HEK293 (cell line): ENCODE data around the gene DGKD.
"Not testable (repeated sequence)": the region's sequence is repeated elsewhere in the genome, so short reads cannot be mapped to it uniquely, and the experiment has no call there.

ENCODE experiments used
- CTCF ChIA-PET: fragments of 350-600 bp; formaldehyde crosslinking; extraction: SDS; loops from one replicate; lab custom pipeline; 2021; ENCODE audit warnings: antibody characterized with exemption; lab: Yijun Ruan, JAX
- POLR2A ChIA-PET: fragments of 300-600 bp; formaldehyde crosslinking; extraction: SDS; loops from one replicate; lab custom pipeline; 2020; ENCODE audit warnings: antibody characterized with exemption, inconsistent platforms; lab: Yijun Ruan, JAX
- H3K27ac ChIP-seq: fragments of 200-500 bp; sonication (Bioruptor generic); 2 replicates; pipeline ENCODE4 v1.5.1; 2014; ENCODE audit warnings: low read depth, low read length, control low read depth, inconsistent platforms; ENCODE audit errors: extremely low read depth
- H3K36me3 ChIP-seq, 2 experiments: fragments of 200-500 bp in 1 of 2; sonication (Bioruptor generic) in 1 of 2; 1 replicate in 1 of 2; 2 replicates in 1 of 2; pipeline ENCODE4 v1.5.1; 2014 to 2017; ENCODE audit warnings: inconsistent platforms in 2 of 2, low read length in 2 of 2; ENCODE audit not compliant: control insufficient read depth in 2 of 2, insufficient read depth in 1 of 2
- H3K4me1 ChIP-seq: fragments of 200-500 bp; sonication (Bioruptor generic); 2 replicates; pipeline ENCODE4 v1.5.1; 2014; ENCODE audit warnings: mild to moderate bottlenecking, low read length, inconsistent platforms; ENCODE audit not compliant: control insufficient read depth, insufficient read depth
- H3K4me3 ChIP-seq: 2 replicates; pipeline ENCODE4 v1.5.1; 2011; ENCODE audit warnings: low read depth, mild to moderate bottlenecking, control low read depth, low read length, moderate library complexity
- H3K9me3 ChIP-seq: fragments of 200-500 bp; sonication (Bioruptor generic); 2 replicates; pipeline ENCODE4 v1.5.1; 2014; ENCODE audit warnings: low read depth, low read length, inconsistent platforms; ENCODE audit not compliant: control insufficient read depth, insufficient read depth
- KLF1 ChIP-seq: fragments of 450-650 bp; formaldehyde crosslinking; IDR thresholded peaks from 2 replicates; pipeline ENCODE4 v1.5.1; 2016; ENCODE audit warnings: missing biosample characterization, missing genetic modification characterization
- ZBTB48 ChIP-seq: fragments of 450-650 bp; formaldehyde crosslinking; IDR thresholded peaks from 2 replicates; pipeline ENCODE4 v1.5.1; 2016; ENCODE audit warnings: missing biosample characterization, missing genetic modification characterization
- ZFHX2 ChIP-seq: fragments of 450-650 bp; formaldehyde crosslinking; conservative IDR thresholded peaks from 2 replicates; pipeline ENCODE4 v1.5.1; 2016; ENCODE audit warnings: missing biosample characterization, missing genetic modification characterization
- ZIC2 ChIP-seq: fragments of 450-650 bp; formaldehyde crosslinking; IDR thresholded peaks from 2 replicates; pipeline ENCODE4 v1.5.1; 2016; ENCODE audit warnings: missing biosample characterization, missing genetic modification characterization
- ZNF37A ChIP-seq: fragments of 450-650 bp; IDR thresholded peaks from 2 replicates; pipeline ENCODE4 v1.5.1; 2018; ENCODE audit warnings: missing biosample characterization, missing genetic modification characterization
- ZNF449 ChIP-seq: fragments of 450-650 bp; formaldehyde crosslinking; IDR thresholded peaks from 2 replicates; pipeline ENCODE4 v1.5.1; 2017; ENCODE audit warnings: missing biosample characterization, mild to moderate bottlenecking, missing genetic modification characterization, moderate library complexity
- ZNF585B ChIP-seq: fragments of 450-650 bp; formaldehyde crosslinking; IDR thresholded peaks from 2 replicates; pipeline ENCODE4 v1.5.1; 2016; ENCODE audit warnings: missing biosample characterization, missing genetic modification characterization
- ZNF624 ChIP-seq: fragments of 450-650 bp; formaldehyde crosslinking; IDR thresholded peaks from 2 replicates; pipeline ENCODE4 v1.5.1; 2017; ENCODE audit warnings: missing biosample characterization, missing genetic modification characterization
- ZNF776 ChIP-seq: fragments of 450-650 bp; formaldehyde crosslinking; IDR thresholded peaks from 2 replicates; pipeline ENCODE4 v1.5.0; 2017; ENCODE audit warnings: missing biosample characterization, missing genetic modification characterization, borderline replicate concordance
- ZSCAN4 ChIP-seq: fragments of 450-650 bp; formaldehyde crosslinking; IDR thresholded peaks from 2 replicates; pipeline ENCODE4 v1.5.1; 2017; ENCODE audit warnings: missing biosample characterization, missing genetic modification characterization

DGKD gene

GRCh38 chr2:233395687-233396086 lies 41.4 kb downstream of the DGKD start:
- ChIA-PET POLR2A (interaction anchor here (0.6 kb wide), 1 partner anchor 711 kb away, joined by 6 read pairs; no protein-coding TSS in a partner anchor), CTCF (interaction anchor here (0.6 kb wide), 2 partner anchors 1516 to 1762 kb away, joined by 3 to 5 read pairs; no protein-coding TSS in a partner anchor)
- H3K27ac ChIP-seq = no peak overlapping the region
- peaks cover 8 to 19% of the 10 kb centered on the region in 2 experiments; a peak in 2 of 3 replicates for H3K36me3 ChIP-seq
- no peak overlapping the region for H3K4me3 ChIP-seq
- H3K4me1 ChIP-seq = no peaks in the 10 kb centered on the region
- TF ChIP-seq ZNF585B (tag by site-specific recombination) = no peak
- TF ChIP-seq ZNF624 (tag by site-specific recombination) = no peak
- no peak for TF ChIP-seq ZNF776 (tag by site-specific recombination)
- no peak for TF ChIP-seq KLF1 (tag by site-specific recombination)
- TF ChIP-seq, all 188 proteins: peak for 0
- H3K9me3 ChIP-seq = no peaks in the 10 kb centered on the region

- peaks cover 4 to 16% of the 10 kb centered on the region in 2 experiments; a peak in 2 of 3 replicates for H3K36me3 ChIP-seq
Observed at GRCh38 chr2:233396726-233397665, 42.7 kb downstream of the DGKD start.

GRCh38 chr2:233399306-233400225 lies 45.3 kb downstream of the DGKD start:
- no peaks in the 10 kb centered on the region for H3K9me3 ChIP-seq
- H3K4me3 ChIP-seq = no peak overlapping the region
- ChIA-PET CTCF (interaction anchor here (0.7 kb wide), 1 partner anchor 127 kb away, joined by 3 read pairs; no protein-coding TSS in a partner anchor), POLR2A (no interaction called here)
- H3K36me3 ChIP-seq = peaks cover 2 to 7% of the 10 kb centered on the region in 2 experiments; a peak in 2 of 3 replicates
- TF ChIP-seq ZNF37A (no peak), ZNF449 (tag by site-specific recombination) (no peak), ZSCAN4 (tag by site-specific recombination) (no peak), ZFHX2 (peak; percentile 46; the same call in 1 of the 2 replicates)
- H3K4me1 ChIP-seq = no peaks in the 10 kb centered on the region
- H3K27ac ChIP-seq = no peak overlapping the region

More at GRCh38 chr2:233396726-233397665, 42.7 kb downstream of the DGKD start:
- H3K27ac ChIP-seq, CTCF ChIA-PET, H3K4me1 ChIP-seq, H3K4me3 ChIP-seq, POLR2A ChIA-PET, H3K9me3 ChIP-seq: not testable (repeated sequence)

GRCh38 chr2:233400341-233400740 lies 46.0 kb downstream of the DGKD start:
- H3K27ac ChIP-seq = no peak overlapping the region
- CTCF ChIA-PET = interaction anchor here (0.6 to 5.2 kb wide), 2 partner anchors 43 to 334 kb away, joined by 3 to 36 read pairs; no protein-coding TSS in a partner anchor
- peak; percentile 70 for TF ChIP-seq ZIC2 (tag by site-specific recombination)
- no peak for TF ChIP-seq ZBTB48 (tag by site-specific recombination)
- TF ChIP-seq, all 188 proteins: peak for 1
- H3K4me1 ChIP-seq = no peaks in the 10 kb centered on the region
- peaks cover 0 to 11% of the 10 kb centered on the region in 2 experiments; a peak in 2 of 3 replicates for H3K36me3 ChIP-seq
- POLR2A ChIA-PET = interaction anchor here (0.6 kb wide), 1 partner anchor 97 kb away, joined by 5 read pairs; no protein-coding TSS in a partner anchor
- no peaks in the 10 kb centered on the region for H3K9me3 ChIP-seq
- H3K4me3 ChIP-seq = no peak overlapping the region
